ENCODE results near the gene ACSL1.

DNA sequence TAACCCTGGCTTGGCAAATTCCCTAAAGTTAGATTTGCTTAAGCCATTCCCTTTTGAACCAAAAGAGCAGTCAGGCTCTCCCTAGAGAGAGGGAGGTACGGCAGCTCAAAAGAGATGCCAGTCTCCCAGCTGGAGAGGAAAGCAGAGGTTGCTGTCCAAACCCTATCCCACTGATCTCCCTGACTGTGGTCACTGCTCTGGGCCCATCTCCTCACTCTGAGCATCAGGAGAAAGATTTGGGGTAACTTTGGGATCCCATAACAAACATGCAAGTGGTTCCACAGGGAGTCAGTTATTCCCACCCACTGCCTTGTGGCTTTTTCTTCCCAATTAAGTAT is 17.1 kb downstream of the ACSL1 start:
- TF ChIP-seq, protein P1, sequence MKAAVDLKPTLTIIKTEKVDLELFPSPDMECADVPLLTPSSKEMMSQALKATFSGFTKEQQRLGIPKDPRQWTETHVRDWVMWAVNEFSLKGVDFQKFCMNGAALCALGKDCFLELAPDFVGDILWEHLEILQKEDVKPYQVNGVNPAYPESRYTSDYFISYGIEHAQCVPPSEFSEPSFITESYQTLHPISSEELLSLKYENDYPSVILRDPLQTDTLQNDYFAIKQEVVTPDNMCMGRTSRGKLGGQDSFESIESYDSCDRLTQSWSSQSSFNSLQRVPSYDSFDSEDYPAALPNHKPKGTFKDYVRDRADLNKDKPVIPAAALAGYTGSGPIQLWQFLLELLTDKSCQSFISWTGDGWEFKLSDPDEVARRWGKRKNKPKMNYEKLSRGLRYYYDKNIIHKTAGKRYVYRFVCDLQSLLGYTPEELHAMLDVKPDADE (IDR thresholded peaks at IDR 0.05): no peak
- TF ChIP-seq, protein P2, sequence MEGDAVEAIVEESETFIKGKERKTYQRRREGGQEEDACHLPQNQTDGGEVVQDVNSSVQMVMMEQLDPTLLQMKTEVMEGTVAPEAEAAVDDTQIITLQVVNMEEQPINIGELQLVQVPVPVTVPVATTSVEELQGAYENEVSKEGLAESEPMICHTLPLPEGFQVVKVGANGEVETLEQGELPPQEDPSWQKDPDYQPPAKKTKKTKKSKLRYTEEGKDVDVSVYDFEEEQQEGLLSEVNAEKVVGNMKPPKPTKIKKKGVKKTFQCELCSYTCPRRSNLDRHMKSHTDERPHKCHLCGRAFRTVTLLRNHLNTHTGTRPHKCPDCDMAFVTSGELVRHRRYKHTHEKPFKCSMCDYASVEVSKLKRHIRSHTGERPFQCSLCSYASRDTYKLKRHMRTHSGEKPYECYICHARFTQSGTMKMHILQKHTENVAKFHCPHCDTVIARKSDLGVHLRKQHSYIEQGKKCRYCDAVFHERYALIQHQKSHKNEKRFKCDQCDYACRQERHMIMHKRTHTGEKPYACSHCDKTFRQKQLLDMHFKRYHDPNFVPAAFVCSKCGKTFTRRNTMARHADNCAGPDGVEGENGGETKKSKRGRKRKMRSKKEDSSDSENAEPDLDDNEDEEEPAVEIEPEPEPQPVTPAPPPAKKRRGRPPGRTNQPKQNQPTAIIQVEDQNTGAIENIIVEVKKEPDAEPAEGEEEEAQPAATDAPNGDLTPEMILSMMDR (conservative IDR thresholded peaks at IDR 0.05; ENCODE audit: low read depth in 2 of 2): no peak
- TF ChIP-seq EZH2phosphoT487 (IDR thresholded peaks at IDR 0.05; ENCODE audit: unreplicated experiment): no peak
- no peak for TF ChIP-seq POLR2AphosphoS5 (IDR thresholded peaks at IDR 0.05; ENCODE audit: low read depth)
- no peak for TF ChIP-seq EZH2 (IDR thresholded peaks at IDR 0.05; ENCODE audit: low read depth, unreplicated experiment)
- TF ChIP-seq, protein P3, sequence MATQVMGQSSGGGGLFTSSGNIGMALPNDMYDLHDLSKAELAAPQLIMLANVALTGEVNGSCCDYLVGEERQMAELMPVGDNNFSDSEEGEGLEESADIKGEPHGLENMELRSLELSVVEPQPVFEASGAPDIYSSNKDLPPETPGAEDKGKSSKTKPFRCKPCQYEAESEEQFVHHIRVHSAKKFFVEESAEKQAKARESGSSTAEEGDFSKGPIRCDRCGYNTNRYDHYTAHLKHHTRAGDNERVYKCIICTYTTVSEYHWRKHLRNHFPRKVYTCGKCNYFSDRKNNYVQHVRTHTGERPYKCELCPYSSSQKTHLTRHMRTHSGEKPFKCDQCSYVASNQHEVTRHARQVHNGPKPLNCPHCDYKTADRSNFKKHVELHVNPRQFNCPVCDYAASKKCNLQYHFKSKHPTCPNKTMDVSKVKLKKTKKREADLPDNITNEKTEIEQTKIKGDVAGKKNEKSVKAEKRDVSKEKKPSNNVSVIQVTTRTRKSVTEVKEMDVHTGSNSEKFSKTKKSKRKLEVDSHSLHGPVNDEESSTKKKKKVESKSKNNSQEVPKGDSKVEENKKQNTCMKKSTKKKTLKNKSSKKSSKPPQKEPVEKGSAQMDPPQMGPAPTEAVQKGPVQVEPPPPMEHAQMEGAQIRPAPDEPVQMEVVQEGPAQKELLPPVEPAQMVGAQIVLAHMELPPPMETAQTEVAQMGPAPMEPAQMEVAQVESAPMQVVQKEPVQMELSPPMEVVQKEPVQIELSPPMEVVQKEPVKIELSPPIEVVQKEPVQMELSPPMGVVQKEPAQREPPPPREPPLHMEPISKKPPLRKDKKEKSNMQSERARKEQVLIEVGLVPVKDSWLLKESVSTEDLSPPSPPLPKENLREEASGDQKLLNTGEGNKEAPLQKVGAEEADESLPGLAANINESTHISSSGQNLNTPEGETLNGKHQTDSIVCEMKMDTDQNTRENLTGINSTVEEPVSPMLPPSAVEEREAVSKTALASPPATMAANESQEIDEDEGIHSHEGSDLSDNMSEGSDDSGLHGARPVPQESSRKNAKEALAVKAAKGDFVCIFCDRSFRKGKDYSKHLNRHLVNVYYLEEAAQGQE (IDR thresholded peaks at IDR 0.05; ENCODE audit: unreplicated experiment): peak; percentile 49
- TF ChIP-seq NANOG (IDR thresholded peaks at IDR 0.05; ENCODE audit: borderline replicate concordance): no peak
- TF ChIP-seq STAT1 (IDR thresholded peaks at IDR 0.05; ENCODE audit: unreplicated experiment): no peak
- TF ChIP-seq JUNB (IDR thresholded peaks at IDR 0.05; ENCODE audit: unreplicated experiment): no peak

Data from GM23338 (cell line).